H1 (cell line): ENCODE measurements around the gene NFKBIE. TPM values are rescaled to one million over a fixed set of nuclear protein-coding genes. Genes with fewer than 3 reads are reported as not detected.

Experiments
- JUN ChIP-seq: IDR thresholded peaks from 2 replicates; pipeline ENCODE4 v1.6.1; 2011; ENCODE audit warnings: low read depth, mild to moderate bottlenecking, improper control_type of control experiment, low read length
- RNF2 ChIP-seq: fragments of 200-900, 300-1000 bp; sonication (generic); IDR thresholded peaks from 2 replicates; pipeline ENCODE4 v1.7.1; 2016; ENCODE audit warnings: borderline replicate concordance, low read depth, mild to moderate bottlenecking, antibody characterized with exemption, low read length; ENCODE audit not compliant: poor library complexity, severe bottlenecking; ENCODE audit errors: missing control alignments
- SIX5 ChIP-seq: IDR thresholded peaks from 2 replicates; pipeline ENCODE4 v1.6.1; 2011; ENCODE audit warnings: mild to moderate bottlenecking, low read depth, low read length
- TBP ChIP-seq: IDR thresholded peaks from 2 replicates; pipeline ENCODE4 v1.6.1; 2011; ENCODE audit warnings: low read depth, low read length, improper control_type of control experiment
- polyA plus RNA-seq, 7 experiments: library from polyadenylated mRNA; depleted of rRNA in 3 of 7; stranded (reverse) in 5 of 7; unstranded in 2 of 7; fragments of >200 nt in 5 of 7; fragments of 200-250 nt in 2 of 7; gene quantifications; 1 replicate in 5 of 7; 2 replicates in 1 of 7; 4 replicates in 1 of 7; pipeline versions ENCODE4 v1.2.1 to v1.2.3, GENCODE V29; 2011 to 2013; ENCODE audit warnings: missing spikeins in 2 of 7, mixed read lengths in 2 of 7
- total RNA-seq: library from RNA; stranded (reverse); fragmentation: NEBNext Ultra II Directional; extraction: Animal tissue kit (Norgen Biotek cat#: 25700); gene quantifications from 2 replicates; pipeline ENCODE4 v1.2.1, GENCODE V29; 2021

NFKBIE gene
- total and polyA plus RNA-seq, 2 of the 8 experiments (the other 6 are each of a cell fraction or from before 2014, with no cell fraction given): 13.5 to 19.2 TPM

DNA sequence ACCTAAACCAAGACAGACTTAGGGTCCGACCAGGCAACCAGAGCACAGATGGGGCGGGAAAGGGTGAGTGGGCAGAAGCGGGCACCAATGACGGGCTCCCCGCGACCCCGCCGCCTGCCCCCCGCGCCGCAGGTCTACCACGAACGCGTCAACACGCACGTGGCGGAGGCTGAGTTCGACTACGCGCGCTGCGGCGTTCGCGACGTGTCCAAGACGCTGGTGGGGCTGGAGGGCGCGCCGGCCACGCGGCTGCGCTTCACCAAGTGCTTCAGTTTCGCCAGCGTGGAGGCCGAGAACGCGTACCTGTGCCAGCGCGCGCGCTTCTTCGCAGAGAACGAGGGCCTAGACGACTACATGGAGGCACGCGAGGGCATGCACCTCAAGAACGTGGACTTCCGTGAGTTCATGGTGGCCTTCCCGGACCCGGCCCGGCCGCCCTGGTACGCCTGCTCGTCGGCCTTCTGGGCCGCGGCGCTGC, 10.0 kb upstream of the NFKBIE start (continued):
- TF ChIP-seq RNF2: no peak
- TF ChIP-seq TBP: no peak
- TF ChIP-seq JUN: no peak
- TF ChIP-seq SIX5: no peak
